Inferior parietal cortex (tissue), 1 donor: ENCODE measurements around the gene IRAK2.
"Not testable (repeated sequence)": the region's sequence is repeated elsewhere in the genome, so short reads cannot be mapped to it uniquely, and the experiment has no call there.

Experiments used
- DNase-seq: peaks from one replicate; pipeline ENCODE4 v3.0.0-alpha.2; 2016; ENCODE audit errors: extremely low spot score

The IRAK2 gene

DNA sequence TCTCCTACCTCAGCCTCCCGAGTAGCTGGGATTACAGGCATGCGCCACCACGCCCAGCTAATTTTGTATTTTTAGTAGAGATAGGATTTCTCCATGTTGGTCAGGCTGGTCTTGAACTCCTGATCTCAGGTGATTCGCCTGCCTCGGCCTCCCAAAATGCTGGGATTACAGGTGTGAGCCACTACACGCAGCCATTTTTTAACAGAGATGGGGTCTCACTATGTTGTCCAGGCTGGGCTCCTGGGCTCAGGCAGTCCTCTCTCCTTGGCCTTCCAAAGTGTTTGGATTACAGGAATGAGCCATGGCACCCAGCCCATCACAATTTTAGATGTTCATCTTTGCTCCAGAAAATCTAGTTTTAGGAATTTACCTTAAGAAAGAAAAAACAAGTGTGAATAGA lies 6.2 kb upstream of the IRAK2 start:
- DNase-seq, result not testable (repeated sequence)

DNA sequence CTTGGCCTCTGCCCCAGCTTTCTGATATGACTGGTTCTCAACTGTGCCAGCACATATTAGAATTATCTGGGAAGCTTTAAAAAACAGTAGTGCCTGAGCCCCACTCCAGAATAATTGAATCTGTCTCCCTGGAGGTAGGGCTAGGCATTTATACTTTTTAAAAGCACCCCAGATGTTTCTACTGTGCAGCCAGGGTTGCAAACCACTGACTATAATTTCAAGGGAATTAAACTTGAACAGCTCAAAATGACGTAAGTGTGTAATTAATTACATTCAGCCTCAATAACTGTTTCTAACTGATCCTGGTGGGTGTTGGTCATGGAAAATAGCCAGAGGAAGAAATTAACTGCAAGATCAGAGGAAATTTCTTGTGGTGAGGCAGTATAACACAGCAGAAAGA lies 4.4 kb upstream of the IRAK2 start:
- no peak for DNase-seq

DNA sequence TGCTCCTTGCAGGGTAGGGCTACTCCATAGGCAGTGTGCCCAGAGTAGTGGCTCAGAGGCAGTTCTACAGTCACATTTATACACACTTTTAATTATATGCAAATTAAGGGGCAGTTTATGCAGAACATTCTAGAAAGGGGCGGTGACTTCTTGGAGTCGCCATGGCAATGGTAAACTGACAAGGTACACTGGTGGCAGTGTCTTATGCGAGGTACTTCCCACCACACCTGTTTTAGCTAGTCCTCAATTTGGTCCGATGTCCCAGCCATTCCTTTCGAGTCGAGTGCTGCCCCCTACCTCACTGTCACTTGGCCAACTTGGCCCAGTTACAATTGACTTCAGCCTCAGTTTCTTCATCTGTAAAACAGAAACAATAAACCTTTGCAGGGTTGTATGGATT lies 3.8 kb upstream of the IRAK2 start:
- no peak for DNase-seq

DNA sequence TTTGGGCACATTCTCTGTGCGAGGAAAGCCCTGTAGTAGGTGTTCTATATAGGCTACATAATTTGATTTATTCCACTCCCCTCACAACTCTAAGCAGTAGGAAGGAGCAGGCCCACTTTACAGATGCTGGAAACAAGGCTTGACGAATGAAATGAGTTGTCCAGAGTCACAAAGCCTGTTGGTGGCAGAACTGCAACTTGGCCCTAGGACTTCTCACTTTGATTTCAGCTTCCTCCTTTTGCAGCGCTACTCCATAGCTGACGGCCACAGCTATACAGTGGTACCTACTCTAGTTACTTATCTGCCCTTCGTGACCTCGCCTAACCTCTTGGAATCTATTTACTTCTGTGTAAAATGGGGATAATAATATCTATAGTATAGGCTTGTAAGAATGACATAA lies 2.5 kb upstream of the IRAK2 start:
- DNase-seq, result no peak

DNA sequence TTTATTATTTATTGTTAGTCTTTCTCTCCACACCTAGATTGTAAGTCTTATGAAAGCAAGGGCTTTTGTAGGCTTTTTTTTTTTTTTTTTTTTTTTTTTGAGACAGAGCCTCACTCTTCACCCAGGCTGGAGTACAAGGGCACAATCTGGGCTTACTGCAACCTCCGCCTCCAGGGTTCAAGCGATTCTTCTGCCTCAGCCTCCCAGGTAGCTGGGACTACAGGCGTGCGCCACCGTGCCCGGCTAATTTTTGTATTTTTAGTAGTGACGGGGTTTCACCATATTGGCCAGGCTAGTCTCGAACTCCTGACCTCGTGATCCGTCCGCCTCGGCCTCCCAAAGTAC lies 546 bp upstream of the IRAK2 start:
- DNase-seq, result not testable (repeated sequence)

DNA sequence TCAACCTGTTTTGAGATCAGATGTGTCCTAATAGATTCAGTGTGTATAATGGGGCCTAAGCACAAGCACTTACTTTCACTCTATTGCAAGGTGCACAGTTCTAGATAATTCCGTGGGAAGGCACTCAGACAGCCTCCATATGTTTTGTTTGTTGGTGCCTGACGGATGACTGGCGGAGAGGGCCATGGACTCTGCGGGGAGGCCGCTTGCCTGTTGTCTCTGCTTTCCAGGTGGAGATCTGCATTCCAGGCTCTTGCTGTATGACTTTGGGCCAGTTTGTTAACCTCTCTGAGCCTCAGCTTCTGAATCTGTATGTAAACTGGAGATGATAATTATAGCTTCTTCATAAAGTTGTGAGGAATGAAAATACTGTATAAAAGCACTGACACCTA lies 1.5 kb downstream of the IRAK2 start:
- DNase-seq, result no peak

DNA sequence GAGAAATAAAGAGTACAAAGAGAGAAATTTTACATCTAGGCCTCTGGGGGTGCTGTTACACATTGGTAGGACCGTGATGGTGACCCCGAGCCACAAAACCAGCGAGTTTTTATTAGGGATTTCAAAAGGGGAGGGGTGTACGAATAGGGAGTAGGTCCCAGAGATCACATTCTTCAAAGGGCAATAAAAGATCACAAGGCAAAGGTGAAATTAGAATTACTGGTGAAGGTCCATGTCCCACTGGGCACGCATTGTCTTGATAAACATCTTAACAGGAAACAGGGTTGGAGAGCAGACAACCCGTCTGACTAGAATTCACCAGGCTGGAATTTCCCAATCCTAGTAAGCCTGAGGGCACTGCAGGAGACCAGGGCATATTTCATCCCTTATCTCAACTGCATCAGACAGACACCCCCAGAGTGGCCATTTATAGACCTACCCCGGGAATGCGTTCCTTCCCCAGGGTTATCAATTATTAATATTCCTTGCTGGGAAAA lies 4.3 kb downstream of the IRAK2 start:
- no peak for DNase-seq

DNA sequence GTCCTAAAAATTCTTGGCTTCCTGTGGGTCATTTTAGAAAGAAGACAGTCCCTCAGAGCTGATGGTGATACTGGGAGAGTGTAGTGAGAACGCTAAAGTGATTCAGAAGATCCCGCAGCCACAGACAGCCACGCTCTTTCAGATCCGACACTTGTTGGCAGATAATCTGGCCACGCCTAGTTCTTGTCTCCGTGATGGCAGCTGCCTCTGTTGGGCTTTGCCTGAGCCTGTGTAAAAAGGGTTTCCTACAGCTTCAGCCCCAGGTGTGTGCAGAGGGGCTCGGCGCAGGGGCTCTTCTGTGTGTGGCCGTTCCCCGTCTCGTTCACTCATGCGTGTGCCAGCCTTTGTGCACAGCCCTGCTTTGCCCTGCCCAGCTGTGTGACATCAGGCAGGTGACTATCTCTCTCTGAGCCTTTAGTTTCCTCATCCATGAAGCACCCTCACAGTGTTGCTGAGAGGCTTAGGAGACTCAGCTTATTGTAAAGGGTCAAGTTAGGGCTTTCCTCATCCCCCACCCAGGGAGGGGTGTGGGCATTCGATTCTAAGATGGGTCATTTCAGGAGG lies 6.3 kb downstream of the IRAK2 start:
- no peak for DNase-seq

DNA sequence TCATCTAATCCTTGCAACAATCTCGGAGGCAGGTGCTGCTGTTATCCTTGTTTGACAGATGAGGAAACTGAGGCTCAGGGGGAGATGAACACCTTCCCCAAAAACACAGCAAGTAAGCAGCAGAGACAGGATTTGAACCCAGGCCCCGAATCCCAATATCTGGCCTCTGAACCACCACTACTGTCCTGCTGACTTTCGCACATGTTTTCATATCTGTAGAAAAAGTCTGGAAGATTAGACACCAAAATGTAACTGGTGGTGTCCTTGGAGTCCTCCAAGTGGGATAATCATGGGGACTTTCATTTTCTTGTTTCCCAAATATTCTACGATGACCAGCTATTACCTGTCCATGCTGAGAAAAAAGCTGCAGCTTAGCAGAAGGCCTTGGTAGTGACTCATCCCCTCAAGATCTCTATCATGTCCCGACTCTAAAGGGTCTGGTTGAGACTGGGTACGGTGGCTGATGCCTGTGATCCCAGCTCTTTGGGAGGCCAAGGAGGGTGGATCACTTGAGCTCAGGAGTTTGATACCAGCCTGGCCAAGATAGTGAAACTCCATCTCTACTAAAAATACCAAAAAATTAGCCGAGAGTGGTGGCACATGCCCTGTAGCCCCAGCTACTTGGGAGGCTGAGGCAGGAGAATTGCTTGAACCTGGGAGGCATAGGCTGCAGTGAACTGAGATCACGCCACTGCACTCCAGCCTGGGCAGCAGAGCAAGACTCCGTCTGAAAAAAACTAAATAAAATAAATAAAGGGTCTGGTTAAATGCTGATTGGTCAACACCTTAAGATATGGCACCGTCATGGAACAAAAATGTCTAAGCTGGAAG lies 8.6 kb downstream of the IRAK2 start:
- DNase-seq, result no peak

DNA sequence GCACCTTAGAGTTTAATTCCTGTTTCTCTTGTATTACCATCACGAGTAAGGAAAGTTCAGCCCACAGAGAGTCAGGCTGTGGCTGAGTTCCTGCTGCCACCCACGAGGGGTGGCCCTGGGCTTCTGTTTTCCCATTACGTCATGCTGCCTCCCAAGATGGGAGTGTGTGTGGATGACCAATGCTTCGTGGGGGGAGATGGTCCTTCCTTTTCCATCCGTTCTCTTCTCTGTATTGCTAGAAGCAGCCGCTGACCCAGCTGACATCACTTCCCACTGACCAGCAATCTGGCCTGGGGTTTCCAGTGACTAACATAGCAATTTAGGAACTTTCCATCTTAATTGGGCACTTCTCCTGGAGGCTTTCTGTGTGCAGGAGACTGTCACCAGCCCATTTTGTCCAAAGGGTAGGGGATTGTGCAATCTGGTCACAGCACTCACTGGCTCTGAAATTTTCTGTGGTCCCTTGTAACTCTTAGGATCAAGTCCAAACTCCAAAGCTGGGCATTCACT lies 9.3 kb downstream of the IRAK2 start:
- DNase-seq, result no peak

DNA sequence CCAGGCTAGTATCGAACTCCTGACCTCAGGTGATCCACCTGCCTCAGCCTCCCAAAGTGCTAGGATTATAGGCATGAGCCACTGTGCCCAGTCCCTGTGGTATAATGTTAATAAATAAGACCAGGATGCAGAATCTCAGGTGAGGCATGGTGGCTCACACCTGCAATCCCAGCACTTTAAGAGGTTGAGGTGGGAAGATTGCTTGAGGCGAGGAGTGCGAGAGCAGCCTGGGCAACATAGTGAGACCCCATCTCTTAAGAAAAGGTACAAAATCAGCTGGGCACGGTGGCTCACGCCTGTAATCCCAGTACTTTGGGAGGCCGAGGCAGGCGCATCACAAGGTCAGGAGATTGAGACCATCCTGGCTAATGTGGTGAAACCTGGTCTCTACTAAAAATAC lies 10.6 kb downstream of the IRAK2 start:
- DNase-seq, result not testable (repeated sequence)

DNA sequence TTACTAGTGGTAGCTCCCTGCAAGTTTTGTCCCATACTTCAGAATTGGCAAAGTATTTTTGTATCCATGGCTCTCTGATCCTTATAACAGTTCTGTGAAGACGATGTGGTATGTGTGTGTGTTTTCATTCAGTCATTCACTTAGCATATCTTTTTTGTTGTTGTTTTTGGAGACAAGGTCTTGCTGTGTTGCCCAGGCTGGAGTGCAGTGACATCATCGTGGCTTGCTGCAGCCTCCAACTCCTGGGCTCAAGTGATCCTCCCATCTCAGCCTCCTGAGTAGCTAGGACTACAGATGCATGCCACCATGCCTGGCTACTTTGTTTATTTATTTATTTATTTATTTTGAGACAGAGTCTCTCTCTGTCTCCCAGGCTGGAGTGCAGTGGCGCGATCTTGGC lies 11.4 kb downstream of the IRAK2 start:
- not testable (repeated sequence) for DNase-seq

DNA sequence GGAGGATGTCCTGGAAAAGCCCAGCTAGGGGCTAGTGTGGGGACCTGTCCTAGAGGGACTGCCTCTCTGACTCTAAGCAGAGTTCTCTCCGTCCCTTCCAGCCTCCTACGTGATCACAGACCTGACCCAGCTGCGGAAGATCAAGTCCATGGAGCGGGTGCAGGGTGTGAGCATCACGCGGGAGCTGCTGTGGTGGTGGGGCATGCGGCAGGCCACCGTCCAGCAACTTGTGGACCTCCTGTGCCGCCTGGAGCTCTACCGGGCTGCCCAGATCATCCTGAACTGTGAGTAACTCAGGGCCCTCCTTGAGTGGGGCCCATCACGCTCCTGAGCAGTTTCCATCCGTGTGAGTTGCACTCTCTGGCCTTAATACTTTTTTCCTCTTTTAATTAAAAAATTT lies 13.0 kb downstream of the IRAK2 start:
- no peak for DNase-seq

DNA sequence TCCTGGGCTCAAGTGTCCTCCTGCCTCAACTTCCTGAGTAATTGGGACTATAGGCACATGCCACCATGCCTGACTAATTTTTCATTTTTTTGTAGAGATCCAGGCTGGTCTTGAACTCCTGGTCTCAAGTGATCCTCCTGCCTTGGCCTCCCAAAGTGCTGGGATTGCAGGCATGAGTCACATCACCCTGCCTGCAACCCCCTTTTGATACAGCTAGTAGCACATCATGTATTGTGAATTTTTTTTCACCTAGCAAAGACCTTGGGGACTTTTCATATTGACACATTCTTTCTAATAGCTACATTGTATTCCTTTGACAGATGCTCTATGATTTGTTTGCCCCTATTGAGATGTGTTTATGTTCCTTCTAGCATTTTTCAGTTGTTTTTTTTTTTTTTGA lies 14.2 kb downstream of the IRAK2 start:
- no peak for DNase-seq

DNA sequence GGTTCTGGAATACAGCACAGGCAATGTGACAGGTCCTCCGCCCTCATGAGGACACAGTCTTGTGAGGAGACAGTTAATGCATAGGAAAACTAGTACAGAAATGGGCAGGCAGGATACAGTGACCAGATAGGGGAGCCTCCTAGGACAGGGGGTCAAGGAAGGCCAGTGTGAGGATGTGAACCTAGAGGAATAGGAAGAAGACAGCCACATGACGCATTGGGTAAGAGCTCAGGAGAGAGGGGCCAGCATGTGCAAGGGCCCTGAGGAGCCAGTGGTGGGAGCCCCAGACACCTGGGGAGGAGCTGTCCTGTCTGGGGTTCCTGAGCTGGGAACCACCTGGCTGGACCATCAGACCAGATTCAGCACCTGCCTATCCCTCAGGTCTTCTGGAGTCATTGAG lies 15.6 kb downstream of the IRAK2 start:
- no peak for DNase-seq

DNA sequence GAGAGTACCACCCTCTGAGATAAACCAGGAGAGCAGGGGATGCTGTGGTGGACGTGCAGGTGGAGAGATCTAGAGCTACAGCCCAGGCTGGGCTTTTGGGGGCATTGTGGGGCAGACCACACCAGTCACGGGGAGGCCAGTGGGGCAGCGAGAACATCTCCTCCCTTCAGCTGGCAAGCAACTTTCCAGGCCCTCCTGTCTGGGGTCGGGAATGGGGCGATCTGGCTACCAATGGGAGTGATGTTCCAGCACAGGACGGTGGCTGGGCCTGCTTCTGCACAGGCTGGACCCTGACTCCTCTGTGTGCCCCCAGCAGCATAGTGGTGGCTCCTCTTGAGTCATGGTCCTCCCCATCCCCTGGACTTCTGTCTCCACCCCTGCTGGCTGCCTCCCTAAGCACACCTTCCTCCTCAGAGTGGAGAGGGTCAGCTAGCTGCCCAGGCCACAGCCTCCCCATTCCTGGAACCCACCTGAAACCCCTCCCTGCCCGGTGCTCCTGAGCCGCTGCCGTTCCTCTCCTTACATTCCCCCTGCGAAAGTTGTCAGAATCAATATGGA lies 16.1 kb downstream of the IRAK2 start:
- DNase-seq, result no peak

DNA sequence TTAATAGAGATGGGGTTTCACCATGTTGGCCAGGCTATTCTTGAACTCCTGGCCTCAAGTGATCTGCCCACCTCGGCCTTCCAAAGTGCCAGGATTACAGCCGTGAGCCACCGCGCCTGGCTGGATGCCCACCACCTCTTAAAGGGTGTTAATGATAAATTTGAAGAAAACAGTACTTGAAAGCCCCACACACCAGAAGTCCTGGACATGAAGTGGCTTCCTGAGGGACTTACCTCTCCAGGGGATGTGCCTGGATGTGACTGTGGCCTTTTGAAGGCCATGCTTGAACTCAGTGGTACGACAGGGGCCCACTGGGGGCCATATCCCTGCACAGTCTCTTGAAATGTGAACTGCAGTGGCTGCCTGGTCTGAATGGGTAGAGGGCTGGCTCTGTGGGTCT lies 18.2 kb downstream of the IRAK2 start:
- no peak for DNase-seq

DNA sequence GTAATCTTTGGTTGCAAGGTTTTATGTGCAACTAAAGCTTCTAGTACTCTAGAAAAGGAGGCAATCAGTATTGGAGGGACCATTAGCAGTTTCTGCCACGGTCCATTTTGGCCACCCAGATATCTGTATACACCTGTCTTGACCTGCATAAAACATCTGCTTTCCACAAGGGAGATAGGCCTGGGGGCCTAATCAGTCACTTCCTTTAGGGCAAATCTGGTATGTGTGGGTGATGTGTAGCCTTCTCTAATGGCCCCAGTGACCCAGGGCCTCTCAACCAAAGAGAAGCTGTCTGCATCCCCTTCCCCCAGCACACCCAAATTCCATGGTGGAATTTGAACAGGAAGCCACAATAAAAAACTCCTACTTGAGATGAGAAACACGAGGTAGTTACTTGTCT lies 19.5 kb downstream of the IRAK2 start:
- DNase-seq, result no peak

DNA sequence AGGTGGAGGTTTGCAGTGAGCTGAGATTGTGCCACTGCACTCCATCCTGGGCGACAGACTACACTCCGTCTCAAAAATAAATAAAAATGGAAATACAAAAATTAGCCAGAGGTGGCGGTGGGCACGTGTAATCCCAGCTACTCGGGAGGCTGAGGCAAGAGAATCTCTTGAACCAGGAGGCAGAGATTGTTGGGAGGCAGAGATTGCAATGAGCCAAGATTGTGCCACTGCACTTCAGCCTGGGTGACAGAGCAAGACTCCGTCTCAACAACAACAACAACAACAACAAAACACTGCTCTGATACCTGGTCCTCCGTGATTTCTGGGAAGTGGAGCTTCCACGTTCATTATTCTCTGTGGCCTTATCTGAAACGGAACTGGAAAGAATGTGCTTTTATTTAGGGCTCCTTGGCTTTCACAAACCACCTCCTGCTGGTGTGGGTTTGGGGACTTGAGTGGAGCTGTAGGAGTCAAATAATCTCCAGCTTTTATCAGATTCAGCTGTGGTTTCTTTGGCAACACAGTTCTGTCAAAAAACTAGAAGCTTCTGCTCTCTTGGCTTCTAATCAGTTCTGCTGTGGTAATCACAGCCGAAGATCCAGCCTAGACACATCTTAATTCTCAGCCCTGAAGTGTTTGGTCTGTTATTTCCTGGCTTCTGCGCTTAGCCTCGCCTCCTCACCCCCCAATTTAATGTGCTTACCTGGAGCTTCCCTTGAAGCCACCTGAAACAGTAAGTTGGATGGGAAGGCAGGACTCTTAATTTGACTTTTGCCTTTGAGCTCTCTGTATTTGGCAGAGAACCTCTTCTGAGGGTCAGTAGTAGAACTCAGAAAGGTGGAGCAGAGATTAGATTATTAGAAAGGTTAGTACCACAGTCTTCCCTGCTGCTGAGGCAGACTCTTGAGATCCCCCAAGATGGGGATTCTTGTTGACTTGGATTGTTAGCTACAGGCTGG lies 21.4 kb downstream of the IRAK2 start:
- no peak for DNase-seq

DNA sequence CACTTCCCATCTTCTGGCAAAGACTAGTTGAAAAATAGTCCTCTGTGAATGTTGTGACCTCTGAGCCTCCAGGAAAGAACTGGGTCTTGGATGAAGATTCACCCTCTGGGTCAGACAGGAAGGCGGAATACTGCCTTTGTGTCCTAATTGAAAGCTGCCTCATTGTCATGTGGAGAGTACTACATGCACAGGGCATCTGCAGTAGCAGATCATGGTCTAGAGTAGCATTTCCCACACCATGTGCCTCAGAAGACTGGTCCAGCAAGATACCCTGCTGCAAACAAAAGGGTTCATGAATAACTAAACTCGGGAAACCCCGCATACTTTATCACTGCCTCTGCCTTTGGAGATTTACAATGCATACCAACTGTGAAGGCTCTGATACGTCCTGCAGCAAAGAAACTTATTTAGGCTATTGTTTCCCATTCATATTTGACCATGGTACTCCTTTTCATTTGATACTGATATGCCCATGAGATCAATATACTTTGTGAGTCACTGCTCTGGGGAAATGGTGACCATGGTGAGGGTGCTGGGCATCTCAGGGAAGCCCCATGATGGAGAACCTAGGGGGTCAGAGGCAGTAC lies 22.7 kb downstream of the IRAK2 start:
- no peak for DNase-seq

DNA sequence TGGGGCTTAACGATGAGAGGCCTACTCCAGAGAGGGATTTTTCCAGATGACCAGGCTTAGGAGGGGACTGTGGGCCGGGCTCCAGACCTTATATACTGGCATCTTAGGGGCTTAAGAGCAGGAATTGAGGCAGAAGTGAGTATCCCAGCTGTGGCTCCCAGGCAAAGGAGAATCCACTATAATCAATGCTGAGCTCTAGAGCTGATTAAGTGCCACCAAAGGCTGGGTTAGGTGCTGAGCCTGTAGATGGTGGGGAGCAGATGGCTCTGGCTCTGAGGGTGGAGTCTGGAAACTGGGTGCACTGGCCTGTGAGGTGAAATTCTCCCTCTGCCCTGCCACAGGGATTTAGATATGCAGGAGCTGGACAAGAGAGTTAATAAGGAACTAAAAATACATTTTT lies 23.2 kb downstream of the IRAK2 start:
- no peak for DNase-seq
